ENCODE results near the gene SEC61A1.

The SEC61A1 gene

DNA sequence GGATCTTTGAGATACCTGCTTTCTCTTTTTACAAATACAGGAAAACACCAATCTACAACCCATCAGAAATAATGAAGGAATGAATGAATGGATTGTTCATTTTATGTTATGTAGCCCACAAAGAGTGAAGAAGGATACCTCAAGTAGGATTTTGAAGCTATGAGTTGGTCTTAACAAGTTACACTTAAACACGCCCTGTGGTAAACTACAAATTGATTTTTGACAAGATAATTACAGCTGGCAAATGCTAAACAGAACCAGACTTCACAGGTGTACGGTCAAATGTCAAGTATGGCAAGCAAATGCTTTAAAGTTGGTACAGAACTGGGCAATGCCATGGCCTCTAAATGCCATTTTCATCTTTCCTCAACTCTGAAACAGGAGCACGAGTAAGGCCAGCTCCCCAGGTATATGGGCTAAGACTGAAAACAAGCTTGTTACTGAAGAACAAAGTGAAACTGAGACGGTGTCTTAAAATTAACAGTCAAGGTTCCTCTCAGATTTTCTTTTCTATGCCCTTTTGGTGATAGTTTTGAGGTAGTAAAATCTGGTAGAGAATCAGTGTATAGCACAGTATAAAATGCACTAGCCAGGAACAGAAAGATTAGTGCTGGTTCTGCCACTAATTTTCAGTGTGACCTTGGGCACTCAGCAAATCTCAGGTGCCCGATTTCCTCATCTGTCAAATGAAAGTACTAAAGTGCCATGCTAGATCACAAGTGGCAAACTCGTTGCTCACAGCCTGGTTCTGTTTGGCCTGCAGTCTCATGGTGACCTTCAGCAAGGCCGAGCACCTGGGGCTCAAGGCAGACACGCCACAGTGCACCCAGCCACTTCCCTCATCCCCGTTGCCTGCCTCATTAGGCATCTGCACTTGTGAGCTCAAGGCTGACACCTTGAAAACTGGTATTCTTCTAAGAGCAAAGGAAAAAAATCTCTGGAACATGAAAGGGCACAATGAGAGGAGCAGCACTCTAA, 61.9 kb downstream of the SEC61A1 start:
- DNase-seq = no peak

Data from activated CD8-positive, alpha-beta memory T cell treated with anti-CD3 and anti-CD28 coated beads for 24 hours (primary cell).